AG04450 (cell line): ENCODE results near the gene ABTB2. TPM values are rescaled to one million over a fixed set of nuclear protein-coding genes. Genes with fewer than 3 reads are reported as not detected.
A peak's percentile ranks its signal among the peaks of the same experiment; 100 is the strongest.

ENCODE experiments used
- CTCF ChIA-PET: fragments of 300-600, 350-600 bp; formaldehyde crosslinking; extraction: SDS; loops from one replicate; lab custom pipeline; 2022; ENCODE audit warnings: antibody characterized with exemption, inconsistent platforms; lab: Charles Lee
- POLR2A ChIA-PET: fragments of 350-600 bp; formaldehyde crosslinking; extraction: SDS; loops from one replicate; lab custom pipeline; 2021; ENCODE audit warnings: antibody characterized with exemption, inconsistent platforms; lab: Yijun Ruan, JAX
- DNase-seq: peaks from one replicate; pipeline ENCODE4 v3.0.0-alpha.2; 2011; ENCODE audit warnings: low read depth, low spot score
- H3K27ac ChIP-seq: one replicate; pipeline ENCODE4 v1.5.1; 2012; ENCODE audit warnings: low read depth, low read length, control low read depth
- H3K27me3 ChIP-seq: one replicate; pipeline ENCODE4 v1.6.0; 2012; ENCODE audit warnings: low read length; ENCODE audit not compliant: control insufficient read depth, insufficient read depth
- H3K4me3 ChIP-seq: 2 replicates; pipeline ENCODE4 v1.5.1; 2011; ENCODE audit warnings: mild to moderate bottlenecking, low read depth, low read length, control low read depth
- H3K9me3 ChIP-seq: 2 replicates; pipeline ENCODE4 v1.5.1; 2012; ENCODE audit warnings: low read length; ENCODE audit not compliant: control insufficient read depth, insufficient read depth
- CTCF ChIP-seq: IDR thresholded peaks from 2 replicates; pipeline ENCODE4 v1.5.1; 2011; ENCODE audit warnings: low read depth, low read length, control low read depth, inconsistent platforms
- polyA plus RNA-seq: library from polyadenylated mRNA; depleted of rRNA; stranded (reverse); fragments of >200 nt; gene quantifications from 2 replicates; pipeline ENCODE4 v1.2.3, GENCODE V29; 2011

Gene ABTB2
- polyA plus RNA-seq, 1 experiment: 0.43 TPM

DNA sequence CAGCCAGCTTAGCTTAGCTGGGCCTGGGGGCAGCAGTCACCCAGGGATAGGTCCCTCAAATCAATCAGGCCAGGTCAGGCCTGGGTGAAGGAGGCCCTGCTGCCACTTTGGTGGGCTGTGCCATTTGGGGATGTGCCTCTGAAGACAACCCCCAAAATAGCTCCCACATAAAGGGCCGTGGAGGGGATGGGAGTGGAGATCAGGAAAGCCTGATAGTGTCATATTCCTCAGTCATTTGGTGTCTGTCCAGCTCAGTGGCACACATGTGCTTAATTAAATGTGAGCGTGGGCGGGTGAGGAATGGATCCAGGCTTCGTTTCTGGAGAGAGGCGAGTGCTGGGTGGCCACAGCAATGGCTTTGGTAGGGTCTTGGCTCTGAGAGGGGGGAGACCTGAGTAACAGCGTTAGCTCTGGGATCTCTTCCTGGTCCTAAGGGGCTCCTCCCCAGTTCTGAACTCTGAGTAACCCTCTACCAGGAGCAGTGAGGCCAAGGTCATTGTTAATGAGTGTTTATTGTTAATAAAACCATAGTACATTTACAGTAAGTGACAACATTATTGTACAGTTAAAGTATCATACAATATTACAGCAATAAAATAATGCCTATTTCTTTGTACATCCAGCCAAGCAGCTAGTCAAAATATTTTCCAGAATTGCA, 207.2 kb downstream of the ABTB2 start:
- Histone ChIP-seq H3K9me3 (no peaks in the 10 kb centered on the region), H3K27ac (no peak overlapping the region), H3K27me3 (no peaks in the 10 kb centered on the region), H3K4me3 (no peak overlapping the region)
- TF ChIP-seq CTCF: no peak
- no peak for DNase-seq
- CTCF ChIA-PET: interaction anchor here (0.7 to 1.9 kb wide), 6 partner anchors 22 to 289 kb away, joined by 3 to 5 read pairs (median 4); partner anchors contain the start of gene ABTB2
- POLR2A ChIA-PET: no interaction called here

- H3K9me3 ChIP-seq: no peaks in the 10 kb centered on the region
- no peak overlapping the region for H3K4me3 ChIP-seq
- no peak for DNase-seq
- H3K27me3 ChIP-seq: no peaks in the 10 kb centered on the region
- H3K27ac ChIP-seq: no peak overlapping the region
- ChIA-PET CTCF (interaction anchor here (0.5 to 1.9 kb wide), 4 partner anchors 25 to 290 kb away, joined by 4 to 5 read pairs (median 4); no protein-coding TSS in a partner anchor), POLR2A (no interaction called here)
- TF ChIP-seq CTCF: peak; percentile 47
Observed at GRCh38 chr11:34149786-34150185, 208.0 kb downstream of the ABTB2 start.

GRCh38 chr11:34149274-34149673, 208.5 kb downstream of the ABTB2 start:
- Histone ChIP-seq H3K27me3 (no peaks in the 10 kb centered on the region), H3K4me3 (no peak overlapping the region), H3K27ac (no peak overlapping the region), H3K9me3 (no peaks in the 10 kb centered on the region)
- POLR2A ChIA-PET: no interaction called here
- TF ChIP-seq CTCF: no peak
- CTCF ChIA-PET: interaction anchor here (1.2 to 1.9 kb wide), 2 partner anchors 212 to 291 kb away, joined by 4 to 5 read pairs; no protein-coding TSS in a partner anchor
- no peak for DNase-seq

- no peak overlapping the region for H3K4me3 ChIP-seq
- H3K27me3 ChIP-seq: no peaks in the 10 kb centered on the region
- no peak for TF ChIP-seq CTCF
- DNase-seq: no peak
- no peak overlapping the region for H3K27ac ChIP-seq
- CTCF ChIA-PET: interaction anchor here (1.2 kb wide), 1 partner anchor 26 kb away, joined by 3 read pairs; no protein-coding TSS in a partner anchor
- H3K9me3 ChIP-seq: no peaks in the 10 kb centered on the region
- POLR2A ChIA-PET: no interaction called here
Observed at GRCh38 chr11:34148504-34149165, 209.2 kb downstream of the ABTB2 start.

DNA sequence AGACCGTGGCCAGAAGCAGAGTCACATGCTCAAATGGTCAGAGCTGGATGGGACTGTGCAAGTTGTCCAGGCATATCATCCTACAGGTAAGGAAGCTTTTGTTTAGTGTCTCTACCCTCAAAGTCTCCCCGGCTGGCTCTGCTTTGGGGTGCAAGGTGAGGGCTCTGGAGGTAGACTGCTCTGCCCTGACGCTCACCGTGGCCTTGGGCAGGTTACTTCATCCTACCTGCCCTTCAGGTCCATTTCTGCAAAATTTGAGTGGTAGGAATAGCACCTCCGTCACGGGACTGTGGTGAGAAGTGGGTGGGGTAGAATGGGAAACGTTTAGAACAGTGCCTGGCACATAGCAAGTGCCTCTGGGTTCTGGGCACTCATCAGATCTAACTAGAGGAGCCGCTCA, 210.2 kb downstream of the ABTB2 start:
- ChIA-PET POLR2A (no interaction called here), CTCF (interaction anchor here (1.2 kb wide), 1 partner anchor 27 kb away, joined by 3 read pairs; no protein-coding TSS in a partner anchor)
- TF ChIP-seq CTCF: no peak
- Histone ChIP-seq H3K4me3 (no peak overlapping the region), H3K9me3 (no peaks in the 10 kb centered on the region), H3K27me3 (no peaks in the 10 kb centered on the region), H3K27ac (no peak overlapping the region)
- no peak for DNase-seq
